Cortex of kidney (tissue), 1 donor: Measurements from ENCODE around the gene KCNE5.
"Not testable (repeated sequence)": the region's sequence is repeated elsewhere in the genome, so short reads cannot be mapped to it uniquely, and the experiment has no call there.

Experiments used
- DNase-seq: peaks from one replicate; lab custom pipeline; 2025; lab: John Stamatoyannopoulos, UW

The KCNE5 gene

GRCh38 chrX:109601486-109601885 lies 23.5 kb downstream of the KCNE5 start:
- no peak for DNase-seq

GRCh38 chrX:109600237-109600651 lies 24.7 kb downstream of the KCNE5 start:
- DNase-seq: no peak

- no peak for DNase-seq
Measured at GRCh38 chrX:109596015-109596414, 29.0 kb downstream of the KCNE5 start.

GRCh38 chrX:109590176-109590575 lies 34.8 kb downstream of the KCNE5 start:
- no peak for DNase-seq

GRCh38 chrX:109585488-109585887 lies 39.5 kb downstream of the KCNE5 start:
- no peak for DNase-seq

- no peak for DNase-seq
Measured at GRCh38 chrX:109578916-109579315, 46.1 kb downstream of the KCNE5 start.

GRCh38 chrX:109577055-109577454 lies 47.9 kb downstream of the KCNE5 start:
- no peak for DNase-seq

- DNase-seq: not testable (repeated sequence)
Measured at GRCh38 chrX:109576083-109576482, 48.9 kb downstream of the KCNE5 start.
